T follicular helper cell (primary cell): ENCODE measurements around the gene PAPPA2.

Experiments
- DNase-seq: peaks from one replicate; pipeline ENCODE4 v3.0.0-alpha.2; 2020; ENCODE audit warnings: low read depth

Gene PAPPA2

GRCh38 chr1:176803042-176803441 is 340.1 kb downstream of the PAPPA2 start:
- no peak for DNase-seq

GRCh38 chr1:176803596-176803995 is 340.6 kb downstream of the PAPPA2 start:
- no peak for DNase-seq

- no peak for DNase-seq
Observed at GRCh38 chr1:176809292-176809691, 346.3 kb downstream of the PAPPA2 start.

GRCh38 chr1:176811511-176812288 is 348.7 kb downstream of the PAPPA2 start:
- DNase-seq = no peak

- no peak for DNase-seq
Observed at GRCh38 chr1:176815621-176816020, 352.6 kb downstream of the PAPPA2 start.

GRCh38 chr1:176816232-176816631 is 353.3 kb downstream of the PAPPA2 start:
- DNase-seq = no peak

GRCh38 chr1:176820391-176821031 is 357.5 kb downstream of the PAPPA2 start:
- no peak for DNase-seq

GRCh38 chr1:176826265-176826664 is 363.3 kb downstream of the PAPPA2 start:
- no peak for DNase-seq

GRCh38 chr1:176829261-176829660 is 366.3 kb downstream of the PAPPA2 start:
- DNase-seq = no peak

GRCh38 chr1:176831150-176831549 is 368.2 kb downstream of the PAPPA2 start:
- DNase-seq = no peak

GRCh38 chr1:176837708-176838107 is 374.7 kb downstream of the PAPPA2 start:
- DNase-seq = no peak

GRCh38 chr1:176838276-176838995 is 375.5 kb downstream of the PAPPA2 start:
- no peak for DNase-seq

GRCh38 chr1:176839216-176839615 is 376.2 kb downstream of the PAPPA2 start:
- no peak for DNase-seq

GRCh38 chr1:176841238-176841637 is 378.3 kb downstream of the PAPPA2 start:
- DNase-seq = no peak

- DNase-seq = no peak
Observed at GRCh38 chr1:176843352-176844297, 380.6 kb downstream of the PAPPA2 start.

- DNase-seq = no peak
Observed at GRCh38 chr1:176847052-176847451, 384.1 kb downstream of the PAPPA2 start.

- DNase-seq = no peak
Observed at GRCh38 chr1:176849281-176849680, 386.3 kb downstream of the PAPPA2 start.

GRCh38 chr1:176850871-176851270 is 387.9 kb downstream of the PAPPA2 start:
- no peak for DNase-seq

GRCh38 chr1:176852124-176852523 is 389.1 kb downstream of the PAPPA2 start:
- DNase-seq = no peak

GRCh38 chr1:176853503-176853902 is 390.5 kb downstream of the PAPPA2 start:
- no peak for DNase-seq

- no peak for DNase-seq
Observed at GRCh38 chr1:176854121-176854520, 391.1 kb downstream of the PAPPA2 start.
